Body of pancreas (tissue), 4 donors: ENCODE measurements around the gene ADRA1B. TPM values are rescaled to one million over a fixed set of nuclear protein-coding genes. Genes with fewer than 3 reads are reported as not detected.

ENCODE experiments used
- ATAC-seq: fragments of 150-250 bp; one replicate; pipeline ENCODE4 v1.9.1; 2016
- DNase-seq, 4 donors: peaks; one replicate each; pipeline ENCODE4 v3.0.0-alpha.2; 2019
- H3K27ac ChIP-seq, 4 donors: fragments of 200-600 bp; sonication (generic); 1 replicate in 3 of 4; 2 replicates in 1 of 4; pipeline versions ENCODE4 v1.5.1 to v1.6.1; 2016 to 2019; ENCODE audit warnings: mild to moderate bottlenecking in 1 of 4, mixed read lengths in 1 of 4, moderate library complexity in 1 of 4
- H3K27me3 ChIP-seq, 2 donors: fragments of 200-600 bp; sonication (generic); one replicate each; pipeline ENCODE4 v1.6.0; 2016; ENCODE audit warnings: mild to moderate bottlenecking in 1 of 2
- H3K36me3 ChIP-seq, 2 donors: fragments of 200-600 bp; sonication (generic); replicated peaks in 1 of 2; 2 replicates each; pipeline ENCODE4 v1.5.1; 2016; ENCODE audit warnings: low read depth in 2 of 2; ENCODE audit not compliant: insufficient read depth in 1 of 2
- H3K4me1 ChIP-seq: fragments of 200-600 bp; sonication (generic); one replicate; pipeline ENCODE4 v1.6.0; 2016
- H3K4me3 ChIP-seq, 2 donors: fragments of 200-600 bp; sonication (generic); 1 replicate in 1 of 2; 2 replicates in 1 of 2; pipeline ENCODE4 v1.5.1; 2016 to 2019
- H3K9me3 ChIP-seq, 3 donors: fragments of 200-600 bp; sonication (generic); 1 replicate in 2 of 3; 2 replicates in 1 of 3; pipeline ENCODE4 v1.5.1; 2016
- POLR2A ChIP-seq, 3 donors: fragments of 450-650 bp; IDR thresholded peaks; one replicate each; pipeline ENCODE4 v1.6.1; 2016; ENCODE audit warnings: antibody characterized with exemption in 3 of 3, mild to moderate bottlenecking in 2 of 3
- WGBS, 2 donors: methylation state at CpG; one replicate each; pipeline ENCODE4 v1.1.5; 2017; 5-methylcytosine and 5-hydroxymethylcytosine counted together
- intact Hi-C: fragments of 100-400 bp; cut with DNase I; formaldehyde crosslinking; loops from one replicate; pipeline ENCODE4 v1.15.1; 2023
- total RNA-seq, 2 donors: library from RNA; depleted of rRNA; stranded (reverse); fragments of >200 nt; gene quantifications; one replicate each; pipeline ENCODE4 v1.1.0, GENCODE V29; 2016
- TF ChIP-seq, protein P1 (sequence below), 7 experiments: fragments of 450-650 bp in 4 of 7; fragments of 200-600 bp in 3 of 7; sonication (generic) in 3 of 7; IDR thresholded peaks; one replicate each; pipeline ENCODE4 v1.5.1; 2016 to 2019; ENCODE audit warnings: antibody characterized with exemption in 7 of 7

The ADRA1B gene
- total RNA-seq, 2 donors from 2014 or later = 0.26 to 4.0 TPM

DNA sequence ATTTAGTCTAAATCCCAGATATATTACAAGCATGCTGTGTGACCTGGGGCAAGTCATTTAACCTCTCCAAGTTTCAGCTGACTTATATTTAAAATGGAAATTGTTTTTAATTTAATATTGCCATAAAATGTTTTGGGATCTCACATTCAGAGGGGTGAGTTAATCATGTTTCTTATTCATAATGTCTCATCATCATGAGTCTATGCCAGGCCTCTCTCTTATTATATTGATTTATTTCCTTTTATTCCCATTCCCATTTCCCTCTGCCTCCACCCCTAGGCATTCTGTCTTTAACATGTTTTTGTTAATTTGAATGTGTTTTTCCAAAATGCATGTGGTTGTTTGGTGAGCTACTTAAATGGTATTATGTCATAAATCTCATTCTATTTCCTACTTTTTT is 53.7 kb downstream of the ADRA1B start:
- Histone ChIP-seq H3K9me3 (no peaks in the 10 kb centered on the region), H3K4me1 (peaks cover 3% of the 10 kb centered on the region), H3K27me3 (no peaks in the 10 kb centered on the region), H3K36me3 (no peaks in the 10 kb centered on the region), H3K27ac (no peak overlapping the region), H3K4me3 (no peak overlapping the region)
- DNase-seq (no peak), ATAC-seq (no peak)
- intact Hi-C loops = no loop called here
- TF ChIP-seq, protein P1, sequence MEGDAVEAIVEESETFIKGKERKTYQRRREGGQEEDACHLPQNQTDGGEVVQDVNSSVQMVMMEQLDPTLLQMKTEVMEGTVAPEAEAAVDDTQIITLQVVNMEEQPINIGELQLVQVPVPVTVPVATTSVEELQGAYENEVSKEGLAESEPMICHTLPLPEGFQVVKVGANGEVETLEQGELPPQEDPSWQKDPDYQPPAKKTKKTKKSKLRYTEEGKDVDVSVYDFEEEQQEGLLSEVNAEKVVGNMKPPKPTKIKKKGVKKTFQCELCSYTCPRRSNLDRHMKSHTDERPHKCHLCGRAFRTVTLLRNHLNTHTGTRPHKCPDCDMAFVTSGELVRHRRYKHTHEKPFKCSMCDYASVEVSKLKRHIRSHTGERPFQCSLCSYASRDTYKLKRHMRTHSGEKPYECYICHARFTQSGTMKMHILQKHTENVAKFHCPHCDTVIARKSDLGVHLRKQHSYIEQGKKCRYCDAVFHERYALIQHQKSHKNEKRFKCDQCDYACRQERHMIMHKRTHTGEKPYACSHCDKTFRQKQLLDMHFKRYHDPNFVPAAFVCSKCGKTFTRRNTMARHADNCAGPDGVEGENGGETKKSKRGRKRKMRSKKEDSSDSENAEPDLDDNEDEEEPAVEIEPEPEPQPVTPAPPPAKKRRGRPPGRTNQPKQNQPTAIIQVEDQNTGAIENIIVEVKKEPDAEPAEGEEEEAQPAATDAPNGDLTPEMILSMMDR (IDR thresholded peaks at IDR 0.05) = no peak
- no peak for TF ChIP-seq POLR2A (IDR thresholded peaks at IDR 0.05)

DNA sequence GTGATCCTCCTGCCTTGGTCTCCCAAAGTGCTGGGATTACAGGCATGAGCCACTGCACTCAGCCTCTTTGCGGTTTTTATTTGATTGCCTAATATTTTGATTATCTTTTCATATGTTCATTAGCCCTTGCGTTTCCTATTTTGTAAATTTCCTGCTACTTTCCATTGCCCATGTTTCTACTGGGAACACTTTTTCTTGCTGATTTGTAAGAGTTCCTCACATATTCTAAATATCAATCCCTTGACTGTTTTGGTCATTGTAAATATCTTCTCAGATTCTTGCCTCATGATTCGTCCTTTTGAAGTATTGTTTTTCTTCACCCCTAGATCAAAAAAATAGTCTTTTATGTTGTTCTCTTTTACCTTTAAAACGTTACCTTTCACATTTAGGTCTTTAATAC is 54.8 kb downstream of the ADRA1B start:
- 55 to 69% methylated on average over 4 of the region's 4 CpGs for WGBS, 2 donors
- no peak overlapping the region for H3K27ac ChIP-seq
- TF ChIP-seq POLR2A (IDR thresholded peaks at IDR 0.05) = no peak
- TF ChIP-seq, protein P1 (IDR thresholded peaks at IDR 0.05) = no peak
- intact Hi-C loops = no loop called here
- H3K4me3 ChIP-seq = no peak overlapping the region
- no peak for DNase-seq
- no peak for ATAC-seq
- no peaks in the 10 kb centered on the region for H3K27me3 ChIP-seq
- no peaks in the 10 kb centered on the region for H3K9me3 ChIP-seq
- H3K4me1 ChIP-seq = peaks cover 3% of the 10 kb centered on the region
- no peaks in the 10 kb centered on the region for H3K36me3 ChIP-seq

DNA sequence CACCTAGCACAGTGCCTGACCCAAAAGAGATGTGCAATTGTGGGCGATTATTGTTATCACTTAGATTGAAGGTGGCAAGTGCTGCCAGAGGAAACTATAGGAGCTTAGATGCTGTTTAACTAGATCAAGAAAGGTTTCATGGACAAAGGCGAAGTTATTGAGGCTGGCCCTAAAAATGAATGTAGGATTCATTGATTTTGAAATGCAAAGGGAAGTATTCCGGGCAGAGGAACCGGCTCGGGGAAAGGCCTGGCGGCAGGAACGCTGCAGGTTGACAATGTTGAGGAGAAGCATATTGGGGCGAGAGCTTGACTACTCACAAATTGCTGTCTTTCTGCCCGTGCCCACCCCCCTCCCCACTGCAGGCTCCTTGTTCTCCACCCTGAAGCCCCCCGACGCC is 55.2 kb downstream of the ADRA1B start:
- WGBS, 2 donors = 19 to 40% methylated on average over 10 to 11 of the region's 11 CpGs
- intact Hi-C loops = no loop called here
- no peaks in the 10 kb centered on the region for H3K36me3 ChIP-seq
- no peak overlapping the region for H3K27ac ChIP-seq
- H3K9me3 ChIP-seq = no peaks in the 10 kb centered on the region
- no peak overlapping the region for H3K4me3 ChIP-seq
- ATAC-seq = no peak
- no peaks in the 10 kb centered on the region for H3K27me3 ChIP-seq
- H3K4me1 ChIP-seq = peaks cover 3% of the 10 kb centered on the region
- TF ChIP-seq POLR2A (IDR thresholded peaks at IDR 0.05) = no peak
- TF ChIP-seq, protein P1 (IDR thresholded peaks at IDR 0.05) = no peak
- DNase-seq = no peak

DNA sequence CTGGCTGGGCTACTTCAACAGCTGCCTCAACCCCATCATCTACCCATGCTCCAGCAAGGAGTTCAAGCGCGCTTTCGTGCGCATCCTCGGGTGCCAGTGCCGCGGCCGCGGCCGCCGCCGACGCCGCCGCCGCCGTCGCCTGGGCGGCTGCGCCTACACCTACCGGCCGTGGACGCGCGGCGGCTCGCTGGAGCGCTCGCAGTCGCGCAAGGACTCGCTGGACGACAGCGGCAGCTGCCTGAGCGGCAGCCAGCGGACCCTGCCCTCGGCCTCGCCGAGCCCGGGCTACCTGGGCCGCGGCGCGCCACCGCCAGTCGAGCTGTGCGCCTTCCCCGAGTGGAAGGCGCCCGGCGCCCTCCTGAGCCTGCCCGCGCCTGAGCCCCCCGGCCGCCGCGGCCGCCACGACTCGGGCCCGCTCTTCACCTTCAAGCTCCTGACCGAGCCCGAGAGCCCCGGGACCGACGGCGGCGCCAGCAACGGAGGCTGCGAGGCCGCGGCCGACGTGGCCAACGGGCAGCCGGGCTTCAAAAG is 55.7 kb downstream of the ADRA1B start:
- peak in 3 of 4 donors; percentile 15 to 40 (median 24) for DNase-seq

More for the DNA sequence above, 55.7 kb downstream of the ADRA1B start:
- TF ChIP-seq POLR2A (IDR thresholded peaks at IDR 0.05) = no peak
- TF ChIP-seq, protein P1 (IDR thresholded peaks at IDR 0.05) = no peak
- intact Hi-C loops = no loop called here
- Histone ChIP-seq H3K36me3 (no peaks in the 10 kb centered on the region), H3K27me3 (no peaks in the 10 kb centered on the region), H3K4me1 (peaks cover 3% of the 10 kb centered on the region), H3K9me3 (no peaks in the 10 kb centered on the region), H3K4me3 (no peak overlapping the region), H3K27ac (no peak overlapping the region)
- WGBS, 2 donors = 2% methylated on average over 74 of the region's 76 CpGs; no CpG with 5 or more reads in 1 of the 2 donors
- ATAC-seq = peak; percentile 38
